Measurements from ENCODE around the gene TAF8.

The TAF8 gene

DNA sequence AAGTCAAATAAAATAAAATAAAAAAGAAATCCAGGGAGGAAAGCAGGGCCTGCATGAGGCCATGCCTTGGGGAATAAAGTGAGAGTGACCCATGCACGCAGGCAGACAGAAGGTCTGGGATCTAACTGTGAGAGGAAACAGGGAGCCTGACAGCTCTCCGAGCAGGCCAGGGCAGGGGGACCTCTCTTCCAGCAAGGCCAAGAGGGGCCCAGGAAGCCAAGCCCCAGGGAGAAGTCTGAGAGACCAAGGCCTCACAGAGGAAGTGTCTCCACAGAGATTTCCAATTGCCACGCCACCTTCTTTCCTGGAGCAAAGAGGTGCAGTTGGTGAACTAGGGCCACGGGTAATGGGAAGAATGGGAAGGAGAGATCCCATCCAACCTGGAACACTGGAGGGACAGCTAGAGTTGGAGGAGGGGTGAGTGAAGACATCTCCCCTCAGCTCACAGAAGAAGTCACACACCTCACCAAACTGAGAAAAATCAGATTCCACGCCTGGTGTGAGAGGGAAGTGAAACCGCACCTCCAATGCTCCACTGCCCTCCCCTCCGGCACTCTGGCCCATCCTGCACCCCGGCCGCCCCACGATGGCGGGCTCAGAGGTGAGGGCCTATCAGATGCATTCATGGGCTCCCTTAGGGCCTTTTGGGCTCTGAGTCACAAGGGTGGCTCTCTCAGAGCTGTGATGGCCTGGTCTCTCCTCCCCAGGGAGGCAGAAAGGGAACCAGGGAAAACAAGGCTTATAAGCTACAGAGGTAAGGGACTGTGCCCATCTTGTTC lies 25.1 kb upstream of the TAF8 start:
- TF ChIP-seq EP300 (IDR thresholded peaks at IDR 0.05; ENCODE audit: borderline replicate concordance) (no peak), MAX (IDR thresholded peaks at IDR 0.05) (no peak), REST (IDR thresholded peaks at IDR 0.05; ENCODE audit: low read depth) (no peak), NFIC (IDR thresholded peaks at IDR 0.05) (no peak), RAD21 (IDR thresholded peaks at IDR 0.05; ENCODE audit: low read depth) (no peak), EGR1 (IDR thresholded peaks at IDR 0.05) (no peak), CEBPB (IDR thresholded peaks at IDR 0.05) (no peak), ZBTB7A (IDR thresholded peaks at IDR 0.05; ENCODE audit: low read depth) (no peak), YY1 (IDR thresholded peaks at IDR 0.05; ENCODE audit: low read depth) (no peak), TCF12 (IDR thresholded peaks at IDR 0.05; ENCODE audit: low read depth) (no peak), TEAD4 (IDR thresholded peaks at IDR 0.05) (no peak), TAF1 (IDR thresholded peaks at IDR 0.05; ENCODE audit: low read depth) (no peak), USF1 (IDR thresholded peaks at IDR 0.05) (no peak), FOXM1 (IDR thresholded peaks at IDR 0.05; ENCODE audit: borderline replicate concordance, low read depth) (no peak), CREB1 (IDR thresholded peaks at IDR 0.05; ENCODE audit: low read depth) (no peak)

- TF ChIP-seq MAX (IDR thresholded peaks at IDR 0.05), result no peak
- TF ChIP-seq EP300 (IDR thresholded peaks at IDR 0.05; ENCODE audit: borderline replicate concordance), result no peak
- no peak for TF ChIP-seq TCF12 (IDR thresholded peaks at IDR 0.05; ENCODE audit: low read depth)
- no peak for TF ChIP-seq EGR1 (IDR thresholded peaks at IDR 0.05)
- TF ChIP-seq REST (IDR thresholded peaks at IDR 0.05; ENCODE audit: low read depth), result no peak
- TF ChIP-seq TAF1 (IDR thresholded peaks at IDR 0.05; ENCODE audit: low read depth), result no peak
- no peak for TF ChIP-seq TEAD4 (IDR thresholded peaks at IDR 0.05)
- TF ChIP-seq USF1 (IDR thresholded peaks at IDR 0.05), result no peak
- no peak for TF ChIP-seq RAD21 (IDR thresholded peaks at IDR 0.05; ENCODE audit: low read depth)
- TF ChIP-seq CREB1 (IDR thresholded peaks at IDR 0.05; ENCODE audit: low read depth), result no peak
- no peak for TF ChIP-seq ZBTB7A (IDR thresholded peaks at IDR 0.05; ENCODE audit: low read depth)
- no peak for TF ChIP-seq CEBPB (IDR thresholded peaks at IDR 0.05)
Observed at GRCh38 chr6:42025845-42026243, 24.5 kb upstream of the TAF8 start.

GRCh38 chr6:42026540-42026939 lies 23.8 kb upstream of the TAF8 start:
- TF ChIP-seq NFIC (IDR thresholded peaks at IDR 0.05) (no peak), USF1 (IDR thresholded peaks at IDR 0.05) (no peak), CEBPB (IDR thresholded peaks at IDR 0.05) (no peak), RAD21 (IDR thresholded peaks at IDR 0.05; ENCODE audit: low read depth) (no peak), TEAD4 (IDR thresholded peaks at IDR 0.05) (no peak), EGR1 (IDR thresholded peaks at IDR 0.05) (no peak), FOXM1 (IDR thresholded peaks at IDR 0.05; ENCODE audit: borderline replicate concordance, low read depth) (no peak), YY1 (IDR thresholded peaks at IDR 0.05; ENCODE audit: low read depth) (no peak), CREB1 (IDR thresholded peaks at IDR 0.05; ENCODE audit: low read depth) (no peak), TCF12 (IDR thresholded peaks at IDR 0.05; ENCODE audit: low read depth) (no peak), REST (IDR thresholded peaks at IDR 0.05; ENCODE audit: low read depth) (no peak), MAX (IDR thresholded peaks at IDR 0.05) (no peak), ZBTB7A (IDR thresholded peaks at IDR 0.05; ENCODE audit: low read depth) (no peak), TAF1 (IDR thresholded peaks at IDR 0.05; ENCODE audit: low read depth) (no peak), EP300 (IDR thresholded peaks at IDR 0.05; ENCODE audit: borderline replicate concordance) (no peak)
